ENCODE data around the gene FBXO2. TPM values are rescaled to one million over a fixed set of nuclear protein-coding genes. Genes with fewer than 3 reads are reported as not detected.

The FBXO2 gene
- total RNA-seq, 6 donors from 2014 or later = 8.2 to 18.0 (median 13.8) TPM

DNA sequence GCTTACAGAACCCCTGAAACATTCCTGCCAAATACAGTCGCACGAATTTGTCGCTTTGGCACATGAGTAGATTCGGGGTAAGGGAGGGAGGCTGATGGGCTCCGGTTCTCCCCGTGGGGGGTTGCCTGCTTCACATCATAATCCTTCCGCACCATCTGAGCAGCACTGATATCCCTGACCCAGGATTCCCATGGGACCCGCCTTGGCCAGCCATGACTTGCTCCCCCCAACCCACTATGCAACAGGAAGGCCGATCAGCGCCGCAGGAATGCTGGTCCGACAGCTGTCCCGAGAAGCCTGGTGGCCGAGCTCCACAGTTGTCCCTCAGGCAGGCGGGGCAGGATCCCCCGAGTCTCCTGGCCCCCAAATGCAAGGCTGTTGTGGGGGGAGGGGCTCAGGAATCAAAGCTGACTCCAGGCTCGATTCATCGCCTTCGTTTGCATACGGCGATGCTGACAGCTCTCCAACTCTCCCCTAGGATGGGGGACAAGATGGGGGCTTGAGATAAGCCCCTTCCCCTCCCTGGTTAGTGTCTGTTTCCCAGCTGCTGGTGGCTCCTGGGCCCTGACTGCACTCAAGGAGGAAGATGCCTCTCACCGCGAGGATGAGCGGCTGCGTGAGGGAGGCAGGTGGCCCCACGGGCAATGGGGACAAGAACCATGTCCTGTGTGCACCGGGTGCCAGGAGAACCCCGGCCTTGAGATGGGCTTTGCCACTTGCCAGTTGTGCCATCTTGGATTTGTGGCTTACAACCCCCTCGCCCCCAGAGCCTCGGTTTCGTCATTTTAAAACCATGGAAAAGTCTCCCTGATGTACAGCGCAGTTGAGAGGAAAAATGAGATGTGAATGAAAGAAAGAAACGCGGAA lies 46.6 kb upstream of the FBXO2 start:
- TF ChIP-seq EP300 (IDR thresholded peaks at IDR 0.05) (no peak), POLR2A (IDR thresholded peaks at IDR 0.05) (no peak), POLR2AphosphoS5 (IDR thresholded peaks at IDR 0.05) (no peak)
- TF ChIP-seq, protein P1, sequence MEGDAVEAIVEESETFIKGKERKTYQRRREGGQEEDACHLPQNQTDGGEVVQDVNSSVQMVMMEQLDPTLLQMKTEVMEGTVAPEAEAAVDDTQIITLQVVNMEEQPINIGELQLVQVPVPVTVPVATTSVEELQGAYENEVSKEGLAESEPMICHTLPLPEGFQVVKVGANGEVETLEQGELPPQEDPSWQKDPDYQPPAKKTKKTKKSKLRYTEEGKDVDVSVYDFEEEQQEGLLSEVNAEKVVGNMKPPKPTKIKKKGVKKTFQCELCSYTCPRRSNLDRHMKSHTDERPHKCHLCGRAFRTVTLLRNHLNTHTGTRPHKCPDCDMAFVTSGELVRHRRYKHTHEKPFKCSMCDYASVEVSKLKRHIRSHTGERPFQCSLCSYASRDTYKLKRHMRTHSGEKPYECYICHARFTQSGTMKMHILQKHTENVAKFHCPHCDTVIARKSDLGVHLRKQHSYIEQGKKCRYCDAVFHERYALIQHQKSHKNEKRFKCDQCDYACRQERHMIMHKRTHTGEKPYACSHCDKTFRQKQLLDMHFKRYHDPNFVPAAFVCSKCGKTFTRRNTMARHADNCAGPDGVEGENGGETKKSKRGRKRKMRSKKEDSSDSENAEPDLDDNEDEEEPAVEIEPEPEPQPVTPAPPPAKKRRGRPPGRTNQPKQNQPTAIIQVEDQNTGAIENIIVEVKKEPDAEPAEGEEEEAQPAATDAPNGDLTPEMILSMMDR (IDR thresholded peaks at IDR 0.05) = no peak
- Histone ChIP-seq H3K36me3 (no peaks in the 10 kb centered on the region), H3K9me3 (no peaks in the 10 kb centered on the region), H3K27ac (no peak overlapping the region), H3K4me3 (no peak overlapping the region), H3K27me3 (peaks cover 0 to 9% (median 0%) of the 10 kb centered on the region in 4 donors), H3K4me1 (no peaks in the 10 kb centered on the region)
- 54 to 61% methylated on average over 20 to 34 of the region's 34 CpGs for WGBS, 2 donors
- DNase-seq (no peak), ATAC-seq (ENCODE audit: low FRiP score in 2 of 2) (no peak)

- Histone ChIP-seq H3K27ac (no peak overlapping the region), H3K9me3 (no peaks in the 10 kb centered on the region), H3K4me3 (no peak overlapping the region), H3K36me3 (no peaks in the 10 kb centered on the region), H3K4me1 (peaks cover 0 to 8% (median 1%) of the 10 kb centered on the region in 4 donors), H3K27me3 (peaks cover 0 to 9% (median 0%) of the 10 kb centered on the region in 4 donors)
- no peak for TF ChIP-seq POLR2A (IDR thresholded peaks at IDR 0.05)
- no peak for TF ChIP-seq EP300 (IDR thresholded peaks at IDR 0.05)
- no peak for TF ChIP-seq POLR2AphosphoS5 (IDR thresholded peaks at IDR 0.05)
- TF ChIP-seq, protein P1 (IDR thresholded peaks at IDR 0.05) = no peak
- ATAC-seq (ENCODE audit: low FRiP score in 2 of 2) = no peak
- no peak for DNase-seq
- WGBS, 2 donors = 75 to 77% methylated on average over 1 to 5 of the region's 5 CpGs
Measured at GRCh38 chr1:11697893-11698210, 43.6 kb upstream of the FBXO2 start.

DNA sequence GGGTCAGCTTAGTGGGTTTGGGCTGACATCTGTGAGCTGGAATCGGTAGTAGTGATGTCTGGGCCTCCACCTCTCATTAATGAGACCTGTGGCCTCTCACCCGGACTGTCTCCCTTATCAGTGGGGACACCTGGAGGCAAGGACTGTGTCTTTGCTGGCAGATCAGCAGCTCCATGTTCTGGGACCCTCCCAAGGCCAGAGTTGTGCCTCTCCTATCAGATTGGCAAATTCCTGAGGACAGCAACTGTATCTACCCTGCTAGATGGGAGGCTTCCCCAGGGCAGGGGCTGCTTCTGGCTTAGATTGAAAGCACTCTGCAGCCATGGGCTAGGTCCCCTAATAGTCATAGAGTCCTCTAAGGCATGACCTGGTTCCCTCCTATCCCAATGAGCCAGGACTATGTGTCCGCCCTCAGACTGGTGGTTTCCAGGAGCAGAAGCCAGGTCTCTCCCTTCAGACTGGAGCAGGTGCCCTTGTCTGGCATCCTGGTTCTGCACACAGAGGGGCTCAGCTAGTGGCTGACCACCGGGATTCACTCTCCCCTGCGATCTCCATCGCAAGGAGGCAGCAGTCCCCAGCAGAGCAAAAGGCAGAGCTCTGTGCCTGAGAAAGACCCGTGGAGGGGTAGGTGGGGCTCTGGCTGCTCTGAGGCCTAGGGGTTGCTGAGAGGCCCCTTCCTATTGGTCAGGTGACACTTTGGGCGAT lies 43.1 kb upstream of the FBXO2 start:
- no peak for TF ChIP-seq POLR2A (IDR thresholded peaks at IDR 0.05)
- TF ChIP-seq, protein P1 (IDR thresholded peaks at IDR 0.05) = no peak
- no peak for TF ChIP-seq POLR2AphosphoS5 (IDR thresholded peaks at IDR 0.05)
- no peak for TF ChIP-seq EP300 (IDR thresholded peaks at IDR 0.05)
- ATAC-seq (ENCODE audit: low FRiP score in 2 of 2) (no peak), DNase-seq (no peak)
- Histone ChIP-seq H3K9me3 (no peaks in the 10 kb centered on the region), H3K36me3 (no peaks in the 10 kb centered on the region), H3K27ac (no peak overlapping the region), H3K4me3 (no peak overlapping the region), H3K27me3 (peaks cover 0 to 12% (median 2%) of the 10 kb centered on the region in 4 donors), H3K4me1 (peaks cover 0 to 13% (median 5%) of the 10 kb centered on the region in 4 donors)
- 69 to 73% methylated on average over 2 to 8 of the region's 8 CpGs for WGBS, 2 donors

DNA sequence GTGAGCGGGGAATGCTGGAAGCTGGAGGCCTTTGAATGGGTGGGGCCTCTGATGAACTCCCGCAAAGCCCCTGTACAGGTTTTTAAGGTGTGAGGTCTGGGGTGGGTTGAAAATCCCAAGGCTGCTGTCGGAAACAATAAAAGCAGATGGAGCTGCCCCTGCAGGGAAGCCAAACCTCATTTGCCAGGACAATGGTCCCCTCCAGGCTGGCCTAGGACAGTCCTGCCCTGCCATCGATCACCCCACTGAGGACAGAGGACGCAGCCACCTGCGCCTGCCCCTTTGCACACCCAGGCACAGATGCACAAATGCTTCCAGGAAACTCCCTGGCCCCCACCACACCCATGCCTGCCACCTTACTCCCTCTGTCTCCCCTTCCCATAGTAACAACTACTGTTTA lies 41.6 kb upstream of the FBXO2 start:
- H3K4me3 ChIP-seq = no peak overlapping the region
- no peak overlapping the region for H3K27ac ChIP-seq
- whole genome bisulfite sequencing, 2 donors = 81 to 82% methylated on average over 6 of the region's 6 CpGs
- ATAC-seq (ENCODE audit: low FRiP score in 2 of 2) (no peak), DNase-seq (no peak)
- no peaks in the 10 kb centered on the region for H3K36me3 ChIP-seq
- peaks cover 0 to 24% (median 14%) of the 10 kb centered on the region in 4 donors for H3K27me3 ChIP-seq
- no peak for TF ChIP-seq POLR2AphosphoS5 (IDR thresholded peaks at IDR 0.05)
- TF ChIP-seq POLR2A (IDR thresholded peaks at IDR 0.05) = no peak
- TF ChIP-seq, protein P1 (IDR thresholded peaks at IDR 0.05) = no peak
- TF ChIP-seq EP300 (IDR thresholded peaks at IDR 0.05) = no peak
- H3K9me3 ChIP-seq = no peaks in the 10 kb centered on the region
- peaks cover 14 to 28% (median 19%) of the 10 kb centered on the region in 4 donors for H3K4me1 ChIP-seq

Data from upper lobe of left lung (tissue), 6 donors.